Mesenchymal stem cell (in vitro differentiated cells and primary cell): ENCODE results near the gene ISCA1.
A peak's percentile ranks its signal among the peaks of the same experiment; 100 is the strongest.

Experiments used
- DNase-seq: peaks from one replicate; pipeline ENCODE4 v3.0.0-alpha.2; 2013
- H2AFZ ChIP-seq: one replicate; pipeline ENCODE4 v1.6.1; 2013; ENCODE audit warnings: low read depth, mild to moderate bottlenecking, control low read depth, inconsistent platforms, low read length, moderate library complexity
- H2AK5ac ChIP-seq: 2 replicates; pipeline ENCODE4 v1.6.1; 2013; ENCODE audit warnings: low read length, moderate library complexity, mild to moderate bottlenecking, inconsistent platforms; ENCODE audit not compliant: severe bottlenecking
- H2BK120ac ChIP-seq: one replicate; pipeline ENCODE4 v1.6.1; 2013; ENCODE audit warnings: low read depth, mild to moderate bottlenecking, inconsistent platforms, low read length, moderate library complexity
- H2BK12ac ChIP-seq, 2 experiments: one replicate each; pipeline ENCODE4 v1.6.1; 2013; ENCODE audit warnings: inconsistent platforms in 2 of 2, low read length in 2 of 2, mild to moderate bottlenecking in 2 of 2, moderate library complexity in 2 of 2, control low read depth in 1 of 2
- H2BK15ac ChIP-seq: one replicate; pipeline ENCODE4 v1.6.1; 2013; ENCODE audit warnings: mild to moderate bottlenecking, low read depth, inconsistent platforms; ENCODE audit not compliant: poor library complexity, severe bottlenecking
- H2BK5ac ChIP-seq: 2 replicates; pipeline ENCODE4 v1.6.1; 2013; ENCODE audit warnings: low read depth, mild to moderate bottlenecking, low read length, control low read depth, inconsistent platforms; ENCODE audit not compliant: poor library complexity, severe bottlenecking
- H3K14ac ChIP-seq, 2 experiments: one replicate each; pipeline ENCODE4 v1.6.1; 2013; ENCODE audit warnings: inconsistent platforms in 2 of 2, low read length in 2 of 2, control low read depth in 1 of 2, mild to moderate bottlenecking in 1 of 2, moderate library complexity in 1 of 2
- H3K18ac ChIP-seq, 2 experiments: one replicate each; pipeline ENCODE4 v1.6.1; 2013; ENCODE audit warnings: inconsistent platforms in 2 of 2, low read length in 2 of 2, control low read depth in 1 of 2, low read depth in 1 of 2, mild to moderate bottlenecking in 1 of 2
- H3K23ac ChIP-seq, 2 experiments: one replicate each; pipeline ENCODE4 v1.6.1; 2013; ENCODE audit warnings: inconsistent platforms in 2 of 2, low read length in 2 of 2, mild to moderate bottlenecking in 2 of 2, moderate library complexity in 2 of 2, control low read depth in 1 of 2
- H3K27ac ChIP-seq: 2 replicates; pipeline ENCODE4 v1.5.1; 2013; ENCODE audit warnings: mild to moderate bottlenecking, moderate library complexity, low read length, control low read depth, inconsistent platforms; ENCODE audit not compliant: poor library complexity, severe bottlenecking
- H3K27me3 ChIP-seq, 2 experiments: 2 replicates each; pipeline versions ENCODE4 v1.6.1 to v1.7.0; 2013; ENCODE audit warnings: low read length in 2 of 2, mild to moderate bottlenecking in 2 of 2, moderate library complexity in 2 of 2, control low read depth in 1 of 2, inconsistent platforms in 1 of 2; ENCODE audit not compliant: control insufficient read depth in 1 of 2, insufficient read depth in 1 of 2
- H3K36me3 ChIP-seq, 2 experiments: 2 replicates each; pipeline versions ENCODE4 v1.6.1 to v1.7.0; 2013; ENCODE audit warnings: low read length in 2 of 2, control low read depth in 1 of 2, inconsistent platforms in 1 of 2, low read depth in 1 of 2, mild to moderate bottlenecking in 1 of 2; ENCODE audit not compliant: insufficient read depth in 2 of 2, control insufficient read depth in 1 of 2
- H3K4ac ChIP-seq, 2 experiments: one replicate each; pipeline ENCODE4 v1.6.1; 2013; ENCODE audit warnings: inconsistent platforms in 2 of 2, low read length in 2 of 2, mild to moderate bottlenecking in 2 of 2, moderate library complexity in 2 of 2, control low read depth in 1 of 2, low read depth in 1 of 2
- H3K4me1 ChIP-seq: 2 replicates; pipeline ENCODE4 v1.6.1; 2013; ENCODE audit warnings: low read depth, low read length, control low read depth; ENCODE audit not compliant: control insufficient read depth, insufficient read depth
- H3K4me2 ChIP-seq: 2 replicates; pipeline ENCODE4 v1.6.1; 2013; ENCODE audit warnings: low read length, mild to moderate bottlenecking, inconsistent platforms; ENCODE audit not compliant: poor library complexity, severe bottlenecking
- H3K4me3 ChIP-seq, 2 experiments: 2 replicates each; pipeline versions ENCODE4 v1.5.1 to v1.7.0; 2013; ENCODE audit warnings: low read length in 2 of 2, mild to moderate bottlenecking in 2 of 2, control low read depth in 1 of 2, low read depth in 1 of 2; ENCODE audit not compliant: insufficient read depth in 1 of 2
- H3K79me1 ChIP-seq: replicated peaks from 2 replicates; pipeline ENCODE4 v1.6.1; 2013; ENCODE audit warnings: mild to moderate bottlenecking, control low read depth, low read length, inconsistent platforms; ENCODE audit not compliant: poor library complexity, severe bottlenecking
- H3K9ac ChIP-seq: 2 replicates; pipeline ENCODE4 v1.7.0; 2013; ENCODE audit warnings: mild to moderate bottlenecking, low read length, moderate library complexity
- H3K9me3 ChIP-seq: 2 replicates; pipeline ENCODE4 v1.7.0; 2013; ENCODE audit warnings: mild to moderate bottlenecking, low read length; ENCODE audit not compliant: control insufficient read depth
- H4K8ac ChIP-seq: one replicate; pipeline ENCODE4 v1.6.1; 2013; ENCODE audit warnings: inconsistent platforms, mild to moderate bottlenecking, low read length, moderate library complexity
- H4K91ac ChIP-seq: one replicate; pipeline ENCODE4 v1.6.1; 2013; ENCODE audit warnings: mild to moderate bottlenecking, low read length, inconsistent platforms
- WGBS: methylation state at CpG from one replicate; pipeline ENCODE4 v1.1.7; 2013; ENCODE audit warnings: mixed read lengths; 5-methylcytosine and 5-hydroxymethylcytosine counted together

The ISCA1 gene

GRCh38 chr9:86230858-86231257 is 51.5 kb downstream of the ISCA1 start:
- Histone ChIP-seq H2BK120ac (no peak overlapping the region), H3K36me3 (no peaks in the 10 kb centered on the region), H3K79me1 (no peaks in the 10 kb centered on the region), H3K4me3 (no peak overlapping the region), H3K27ac (no peak overlapping the region), H2BK12ac (no peak overlapping the region), H3K9me3 (no peaks in the 10 kb centered on the region), H3K18ac (no peak overlapping the region), H3K4me2 (no peak overlapping the region), H4K8ac (no peak overlapping the region), H2AK5ac (no peak overlapping the region), H2BK5ac (no peak overlapping the region), H2AFZ (no peak overlapping the region), H3K14ac (peak overlapping the region in 1 of 2 experiments; percentile 71), H3K27me3 (no peaks in the 10 kb centered on the region), H2BK15ac (no peak overlapping the region), H3K9ac (no peak overlapping the region), H3K4ac (no peak overlapping the region), H4K91ac (no peak overlapping the region), H3K23ac (no peak overlapping the region), H3K4me1 (no peaks in the 10 kb centered on the region)
- no peak for DNase-seq
- WGBS = 88% methylated on average over 1 of the region's 2 CpGs

- H2BK120ac ChIP-seq = no peak overlapping the region
Observed at GRCh38 chr9:86222667-86223066, 59.7 kb downstream of the ISCA1 start.

GRCh38 chr9:86219606-86220005 is 62.7 kb downstream of the ISCA1 start:
- Histone ChIP-seq H3K14ac (no peak overlapping the region), H3K9me3 (no peaks in the 10 kb centered on the region), H3K4me1 (no peaks in the 10 kb centered on the region), H3K9ac (no peak overlapping the region), H2BK12ac (no peak overlapping the region), H3K36me3 (no peaks in the 10 kb centered on the region), H3K4me3 (no peak overlapping the region), H3K79me1 (no peaks in the 10 kb centered on the region), H3K27me3 (no peaks in the 10 kb centered on the region), H3K27ac (no peak overlapping the region), H2AK5ac (no peak overlapping the region), H3K23ac (no peak overlapping the region), H4K91ac (no peak overlapping the region), H3K18ac (no peak overlapping the region), H3K4ac (no peak overlapping the region), H2BK120ac (no peak overlapping the region), H3K4me2 (no peak overlapping the region), H2BK5ac (no peak overlapping the region), H2AFZ (no peak overlapping the region), H2BK15ac (no peak overlapping the region), H4K8ac (no peak overlapping the region)
- DNase-seq = no peak
- 71% methylated on average over 3 of the region's 3 CpGs for WGBS

More at GRCh38 chr9:86222667-86223066, 59.7 kb downstream of the ISCA1 start:
- no peak overlapping the region for H3K4ac ChIP-seq
- no peak overlapping the region for H3K4me2 ChIP-seq
- H3K36me3 ChIP-seq = no peaks in the 10 kb centered on the region
- no peak overlapping the region for H3K4me3 ChIP-seq
- 90% methylated on average over 4 of the region's 4 CpGs for WGBS
- H3K23ac ChIP-seq = no peak overlapping the region
- H4K91ac ChIP-seq = no peak overlapping the region
- no peak overlapping the region for H3K18ac ChIP-seq
- no peak overlapping the region for H2AK5ac ChIP-seq
- H3K27me3 ChIP-seq = no peaks in the 10 kb centered on the region
- H3K14ac ChIP-seq = no peak overlapping the region
- no peak for DNase-seq
- H3K79me1 ChIP-seq = no peaks in the 10 kb centered on the region
- H2AFZ ChIP-seq = no peak overlapping the region
- no peak overlapping the region for H2BK5ac ChIP-seq
- no peak overlapping the region for H2BK12ac ChIP-seq
- no peak overlapping the region for H4K8ac ChIP-seq
- no peaks in the 10 kb centered on the region for H3K4me1 ChIP-seq
- H3K9me3 ChIP-seq = no peaks in the 10 kb centered on the region
- H2BK15ac ChIP-seq = no peak overlapping the region
- H3K9ac ChIP-seq = no peak overlapping the region
- H3K27ac ChIP-seq = no peak overlapping the region

- Histone ChIP-seq H3K4me2 (no peak overlapping the region), H3K79me1 (no peaks in the 10 kb centered on the region), H3K18ac (no peak overlapping the region), H4K91ac (no peak overlapping the region), H2BK15ac (no peak overlapping the region), H3K27me3 (no peaks in the 10 kb centered on the region), H2BK120ac (no peak overlapping the region), H3K4me3 (no peak overlapping the region), H3K36me3 (no peaks in the 10 kb centered on the region), H3K4ac (no peak overlapping the region), H2AK5ac (no peak overlapping the region), H3K14ac (no peak overlapping the region), H3K23ac (no peak overlapping the region), H2AFZ (no peak overlapping the region), H3K9ac (no peak overlapping the region), H3K9me3 (no peaks in the 10 kb centered on the region), H3K27ac (no peak overlapping the region), H2BK5ac (no peak overlapping the region), H3K4me1 (no peaks in the 10 kb centered on the region), H2BK12ac (no peak overlapping the region), H4K8ac (no peak overlapping the region)
- WGBS = 76% methylated on average over 6 of the region's 7 CpGs
- no peak for DNase-seq
Observed at GRCh38 chr9:86217076-86217755, 65.1 kb downstream of the ISCA1 start.
